Kidney tubule cell (primary cell): ENCODE results near the gene RNF225.
"Not testable (repeated sequence)": the region's sequence is repeated elsewhere in the genome, so short reads cannot be mapped to it uniquely, and the experiment has no call there.

Experiments used
- DNase-seq: peaks from one replicate; pipeline ENCODE4 v3.0.0-alpha.2; 2018; ENCODE audit warnings: low spot score

The RNF225 gene

DNA sequence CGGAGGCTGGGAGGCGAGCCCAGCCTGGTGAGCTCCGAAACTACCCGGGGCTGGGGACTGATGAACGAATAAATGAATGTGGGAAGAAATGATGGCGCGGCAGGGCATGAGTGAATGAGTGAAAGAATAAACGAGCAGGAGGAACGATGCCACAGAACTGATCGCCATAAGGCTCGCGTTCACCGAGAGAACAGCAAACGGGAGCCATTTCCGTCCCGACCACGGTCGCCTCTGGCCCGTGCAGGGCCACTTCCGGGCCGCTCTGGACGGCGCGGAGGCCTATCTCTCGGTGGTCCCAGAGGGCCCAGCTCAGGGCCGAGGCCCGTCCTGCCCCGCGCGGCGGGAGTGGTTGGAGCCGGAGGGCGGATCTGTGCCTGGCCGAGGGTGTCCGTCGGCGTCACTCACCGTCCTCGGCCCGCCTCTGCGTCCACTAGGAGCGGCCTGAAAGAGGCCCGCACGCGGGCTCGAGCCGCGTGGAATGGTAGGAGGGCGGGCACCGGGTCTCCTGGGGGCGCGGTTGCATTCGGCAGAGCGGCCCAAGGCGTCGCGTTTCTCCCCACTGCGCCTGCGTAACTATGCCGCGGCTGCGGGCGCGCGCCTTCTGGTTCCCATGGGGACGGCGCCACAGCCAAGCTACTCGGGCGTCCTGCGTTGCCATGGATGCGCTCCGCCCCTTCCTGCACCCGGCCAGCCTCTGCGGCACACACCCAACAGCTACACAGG is 33.0 kb upstream of the RNF225 start, which contains the start of gene ZNF497:
TSS of gene ZNF497 (minus strand) at position 480 of the 723 bp plus-strand sequence. CDS start 5,116 bp downstream, outside the sequence.
- DNase-seq, result peak; percentile 97

DNA sequence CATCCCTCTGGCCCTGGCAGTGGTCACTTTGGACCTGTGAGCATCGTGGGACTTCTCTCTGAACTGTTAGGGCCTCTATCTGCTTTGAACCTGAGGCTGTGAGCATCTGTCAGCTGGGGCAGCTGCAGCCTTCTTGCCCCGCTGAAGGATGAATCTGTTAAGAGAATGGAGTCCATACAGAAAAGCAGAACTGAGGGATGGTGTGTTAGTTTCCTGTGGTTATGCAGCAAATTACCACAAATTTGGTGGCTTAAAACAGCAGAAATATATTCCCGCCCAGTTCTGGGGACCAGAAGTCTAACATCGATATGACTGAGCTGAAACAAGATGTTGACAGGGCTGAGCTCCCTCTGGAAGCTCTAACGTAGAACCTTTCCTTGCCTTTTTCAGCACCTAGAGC is 31.3 kb upstream of the RNF225 start:
- DNase-seq, result no peak

DNA sequence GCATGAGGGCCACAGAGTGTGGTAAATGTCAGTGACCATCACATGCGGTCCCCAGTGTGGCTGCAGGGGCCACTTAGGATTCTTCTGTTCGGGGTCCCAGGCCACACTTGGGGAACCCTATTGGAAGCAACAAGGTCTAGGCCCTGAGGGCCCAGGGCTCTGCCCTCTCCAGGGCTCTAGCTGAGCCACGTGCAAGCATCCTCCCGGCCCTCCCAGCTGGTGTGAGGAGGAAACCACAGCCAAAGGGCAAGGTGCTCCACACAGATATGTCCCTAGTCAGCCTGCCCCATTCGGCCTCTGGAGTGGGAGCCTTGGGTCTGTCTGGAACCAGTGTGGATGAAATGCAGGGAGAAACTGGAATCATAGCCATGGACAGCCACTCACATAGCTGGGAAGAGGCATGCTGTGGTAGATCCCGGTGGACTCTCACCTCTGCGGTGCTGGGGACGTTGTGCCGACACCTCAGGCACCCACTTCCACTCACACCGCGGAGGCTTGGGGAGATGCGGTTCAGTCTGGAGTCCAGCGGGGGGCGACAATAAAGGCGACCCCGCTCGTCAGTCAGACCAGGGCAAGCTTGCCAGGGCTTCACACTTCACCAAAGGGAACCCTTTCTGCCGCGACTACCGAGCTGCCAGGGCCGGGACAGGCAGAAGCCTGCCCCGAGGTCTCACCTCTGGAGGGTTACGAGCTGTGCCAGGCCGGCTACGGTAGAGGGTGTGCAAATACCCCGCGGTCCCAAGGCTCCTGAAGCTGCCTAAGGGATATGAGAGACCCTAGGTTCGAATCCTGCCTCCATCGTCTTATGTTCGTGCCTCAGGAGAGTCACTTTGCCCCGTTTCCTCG is 28.6 kb upstream of the RNF225 start:
- no peak for DNase-seq

DNA sequence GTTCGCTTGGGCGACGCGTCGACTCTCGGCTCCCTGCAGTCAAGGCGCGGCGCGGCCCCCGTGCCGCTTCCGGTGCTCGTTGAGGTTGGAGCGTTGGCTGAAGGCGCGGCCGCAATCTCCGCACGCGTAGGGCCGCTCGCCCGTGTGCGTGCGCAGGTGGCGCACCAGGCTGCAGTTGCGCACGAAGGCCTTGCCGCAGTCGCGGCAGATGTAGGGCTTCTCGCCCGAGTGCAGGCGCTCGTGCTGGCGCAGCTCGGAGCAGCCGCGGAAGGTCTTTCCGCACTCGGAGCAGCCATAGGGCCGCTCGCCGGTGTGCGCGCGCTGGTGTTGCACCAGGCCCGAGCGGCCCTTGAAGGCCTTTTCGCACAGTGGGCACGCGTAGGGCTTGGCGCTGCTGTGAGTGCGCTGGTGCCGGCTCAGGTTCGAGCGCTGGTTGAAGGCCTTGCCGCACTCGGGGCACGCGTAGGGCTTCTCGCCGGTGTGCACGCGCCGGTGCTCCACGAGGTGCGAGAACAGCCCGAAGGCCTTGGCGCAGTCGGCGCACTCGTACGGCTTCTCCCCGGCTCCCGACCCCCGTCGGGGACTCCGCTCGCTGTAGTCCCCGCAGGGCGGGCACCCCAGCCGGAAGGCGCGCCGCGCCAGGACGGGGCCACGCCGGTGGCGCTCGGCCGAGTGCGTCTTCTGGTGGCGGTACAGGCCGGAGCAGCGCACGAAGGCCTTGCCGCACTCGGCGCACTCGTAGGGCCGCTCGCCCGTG is 27.6 kb upstream of the RNF225 start:
- no peak for DNase-seq

DNA sequence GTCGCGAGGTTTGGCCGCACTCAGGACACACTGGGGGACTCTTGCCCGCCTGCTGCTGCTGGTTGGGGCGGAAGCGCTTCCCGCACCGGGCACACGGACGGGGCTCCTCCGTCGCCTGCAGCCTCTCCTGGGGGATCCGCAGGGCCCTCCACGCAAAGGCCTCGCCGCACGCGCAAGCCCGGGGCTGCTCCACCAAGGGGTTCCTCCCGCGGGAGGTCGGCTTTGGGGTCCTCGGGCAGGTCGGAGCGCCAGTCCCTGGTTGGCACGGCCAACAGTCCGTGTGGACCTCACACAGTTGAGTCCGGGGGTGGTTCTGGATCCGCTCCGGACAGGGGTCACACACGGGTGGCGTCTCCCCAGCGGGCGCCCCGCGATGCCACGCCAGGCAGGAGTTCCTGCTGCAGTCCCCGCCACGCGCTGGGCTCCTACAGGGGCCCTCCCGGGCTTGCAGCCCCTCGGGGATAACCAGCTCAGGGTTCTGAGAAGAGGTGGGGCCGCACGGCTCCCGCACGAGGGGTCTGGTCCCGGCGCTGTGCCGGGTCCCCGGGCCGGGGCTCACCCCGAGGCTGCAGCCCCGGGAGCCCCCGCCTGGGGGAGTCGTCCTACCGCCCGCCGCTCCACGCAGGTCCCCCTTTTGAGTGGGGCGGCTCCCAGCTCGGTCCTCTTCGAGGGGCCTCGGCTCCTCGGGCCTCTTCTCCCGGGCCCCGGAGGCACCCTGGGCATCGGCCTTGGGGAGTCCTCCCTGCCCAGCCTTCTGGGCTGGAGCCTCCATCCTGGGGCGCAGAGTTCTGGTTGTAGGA is 26.7 kb upstream of the RNF225 start:
- DNase-seq, result no peak

DNA sequence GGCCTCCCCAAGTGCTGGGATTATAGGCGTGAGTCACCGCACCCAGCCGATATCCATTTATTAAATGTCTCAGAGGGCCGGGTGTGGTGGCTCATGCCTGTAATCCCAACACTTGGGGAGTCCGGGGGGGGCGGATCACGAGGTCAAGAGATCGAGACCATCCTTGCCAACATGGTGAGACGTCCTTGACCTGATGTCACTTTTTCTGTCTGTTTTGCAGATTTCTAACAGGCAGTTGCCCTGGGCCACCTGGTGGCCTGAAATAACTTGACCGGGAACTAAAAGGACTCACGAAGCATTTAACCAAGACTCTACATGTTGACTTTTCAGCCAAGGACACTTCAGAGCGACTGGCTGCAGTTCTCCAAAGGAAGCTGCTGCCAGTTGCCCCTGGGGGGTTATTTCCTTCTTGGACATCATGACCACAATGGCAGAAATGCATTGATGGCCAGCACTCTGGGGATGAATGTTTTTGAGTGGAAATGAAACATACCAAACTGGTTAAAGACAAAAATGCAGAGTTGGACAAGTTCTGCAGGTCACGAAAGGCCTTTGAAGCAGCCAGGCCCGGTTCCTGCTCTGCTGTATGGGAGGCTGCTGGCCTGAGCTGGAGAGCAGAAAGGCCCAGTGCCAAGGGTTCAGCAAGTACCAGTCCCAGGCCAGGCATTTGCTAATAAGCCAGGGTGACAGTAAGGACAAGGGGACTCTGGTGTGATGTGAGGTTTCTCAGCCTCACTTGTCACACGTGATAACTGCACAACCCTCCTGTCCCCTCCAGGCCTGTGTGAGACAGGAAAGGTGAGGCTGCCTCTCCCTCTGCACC is 22.9 kb upstream of the RNF225 start:
- no peak for DNase-seq

DNA sequence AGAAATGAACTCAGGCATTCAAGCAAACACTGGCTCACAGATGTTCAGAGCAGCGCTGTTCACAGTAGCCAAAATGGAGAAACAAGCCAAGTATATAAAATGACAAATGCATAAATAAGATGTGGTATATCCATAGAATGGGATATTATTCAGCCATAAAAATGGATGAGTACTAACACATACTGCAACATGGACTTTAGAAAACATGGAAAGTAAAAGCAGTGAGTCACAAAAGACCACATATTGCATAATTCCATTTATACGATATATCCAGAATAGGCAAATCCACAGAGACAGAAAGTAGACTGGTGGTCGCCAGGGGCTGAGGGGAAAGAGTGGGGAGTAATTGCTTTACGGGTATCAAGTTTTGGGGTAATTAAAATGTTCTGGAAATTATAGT is 21.3 kb upstream of the RNF225 start:
- DNase-seq, result no peak

DNA sequence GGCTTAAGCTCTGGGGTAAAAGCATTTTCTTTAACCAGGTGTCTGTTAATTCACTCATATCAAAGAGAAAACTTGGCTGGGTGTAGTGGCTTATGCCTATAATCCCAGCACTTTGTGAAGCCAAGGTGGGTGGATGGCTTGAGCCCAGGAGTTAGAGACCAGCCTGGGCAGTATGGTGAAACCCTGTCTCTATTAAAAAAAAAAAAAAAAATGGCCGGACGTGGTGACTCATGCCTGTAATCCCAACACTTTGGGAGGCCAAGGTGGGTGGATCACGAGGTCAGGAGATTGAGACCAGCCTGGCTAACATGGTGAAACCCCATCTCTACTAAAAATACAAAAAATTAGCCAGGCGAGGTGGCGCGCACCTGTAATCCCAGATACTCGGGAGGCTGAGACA is 18.7 kb upstream of the RNF225 start:
- DNase-seq, result not testable (repeated sequence)

DNA sequence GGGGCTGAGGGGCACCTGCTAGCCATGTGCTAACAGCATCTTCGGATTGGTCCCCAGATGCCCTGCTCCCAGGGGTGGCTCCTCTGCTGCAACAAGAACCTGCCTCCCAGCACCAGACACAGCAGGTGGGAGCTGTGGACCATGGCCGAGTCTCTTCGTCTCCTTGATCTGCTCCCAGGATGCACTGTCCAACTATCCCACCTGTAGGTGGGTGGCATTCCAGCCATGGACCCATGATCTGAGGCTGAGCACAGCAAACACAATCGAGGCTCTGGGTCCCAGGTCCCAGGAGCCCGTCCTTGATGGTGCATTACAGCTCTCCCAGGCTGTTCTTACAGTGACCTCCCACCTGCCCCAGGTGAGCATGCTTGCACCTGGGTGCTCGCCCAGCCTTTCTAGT is 16.2 kb upstream of the RNF225 start:
- DNase-seq, result no peak

DNA sequence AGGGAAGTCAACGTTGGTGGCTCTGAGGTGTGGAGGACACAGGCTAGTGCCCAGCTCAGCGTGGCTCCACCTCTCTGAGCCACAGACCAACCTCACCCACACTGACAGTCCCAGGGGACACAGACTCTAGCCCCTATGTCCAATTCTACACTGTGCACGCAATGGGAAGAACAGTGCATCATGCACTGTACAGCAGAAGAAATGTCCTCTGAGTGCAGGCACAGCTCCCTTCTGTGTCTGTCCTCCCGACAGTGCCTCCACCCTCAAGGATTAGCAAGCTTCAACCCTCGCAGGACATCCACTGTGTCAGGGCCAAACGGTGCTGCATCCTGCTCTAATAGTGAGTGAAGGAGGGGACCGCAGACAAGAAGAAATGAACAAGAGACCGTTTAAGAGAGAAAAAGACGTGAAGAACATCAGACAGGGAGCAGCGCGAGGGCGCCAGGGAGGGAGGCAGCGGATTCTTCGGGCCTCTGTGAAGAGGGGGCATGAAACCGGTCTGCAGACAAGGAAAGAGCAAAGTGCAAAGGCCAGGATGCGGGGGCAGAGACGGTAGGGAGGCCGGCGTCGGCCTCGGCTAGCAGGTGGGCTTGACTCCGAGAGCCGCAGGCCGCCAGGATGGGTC is 15.3 kb upstream of the RNF225 start:
- no peak for DNase-seq

DNA sequence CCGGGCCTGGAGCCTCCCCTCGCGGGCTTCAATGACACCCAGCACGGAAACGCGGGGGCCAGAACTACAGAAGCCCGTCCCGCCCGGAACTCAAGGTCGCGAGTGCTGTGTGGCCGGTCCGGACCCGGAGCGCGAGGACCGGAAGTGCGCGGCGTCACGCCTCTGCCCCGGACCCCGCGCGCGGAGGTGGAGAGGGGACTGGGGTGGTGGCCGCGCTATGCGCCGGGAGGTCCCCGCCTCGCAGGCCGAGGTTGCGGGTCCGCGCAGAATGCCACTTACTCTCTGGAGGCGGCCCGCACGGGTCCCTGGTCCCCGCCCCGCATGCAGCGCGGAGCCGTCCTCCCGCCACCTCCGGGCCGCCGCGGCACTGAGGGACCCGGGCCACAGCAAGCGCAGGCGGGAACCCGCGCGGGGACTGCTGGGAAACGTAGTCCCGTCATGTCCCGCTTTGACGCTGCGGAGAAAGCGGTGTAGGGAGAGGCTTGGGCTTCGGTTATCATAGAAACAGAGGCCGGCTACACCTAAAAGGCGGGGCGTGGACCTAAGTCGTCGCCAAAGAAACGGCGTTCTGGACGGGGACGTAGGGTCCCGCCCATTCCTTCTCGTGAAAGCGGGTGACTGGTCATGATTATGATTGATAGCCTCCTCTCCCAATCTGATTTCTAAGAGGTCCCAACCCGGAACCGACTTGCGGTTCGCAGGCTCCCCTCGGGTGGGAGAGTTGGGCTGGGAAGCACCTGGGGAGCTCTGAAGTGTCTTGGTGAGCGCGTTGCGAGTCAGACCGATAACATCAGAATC is 14.6 kb upstream of the RNF225 start, which contains the start of gene ZNF837:
TSS of gene ZNF837 (minus strand) at position 369 of the 798 bp plus-strand sequence. CDS start 11,698 bp downstream, outside the sequence.
- peak; percentile 100 for DNase-seq

DNA sequence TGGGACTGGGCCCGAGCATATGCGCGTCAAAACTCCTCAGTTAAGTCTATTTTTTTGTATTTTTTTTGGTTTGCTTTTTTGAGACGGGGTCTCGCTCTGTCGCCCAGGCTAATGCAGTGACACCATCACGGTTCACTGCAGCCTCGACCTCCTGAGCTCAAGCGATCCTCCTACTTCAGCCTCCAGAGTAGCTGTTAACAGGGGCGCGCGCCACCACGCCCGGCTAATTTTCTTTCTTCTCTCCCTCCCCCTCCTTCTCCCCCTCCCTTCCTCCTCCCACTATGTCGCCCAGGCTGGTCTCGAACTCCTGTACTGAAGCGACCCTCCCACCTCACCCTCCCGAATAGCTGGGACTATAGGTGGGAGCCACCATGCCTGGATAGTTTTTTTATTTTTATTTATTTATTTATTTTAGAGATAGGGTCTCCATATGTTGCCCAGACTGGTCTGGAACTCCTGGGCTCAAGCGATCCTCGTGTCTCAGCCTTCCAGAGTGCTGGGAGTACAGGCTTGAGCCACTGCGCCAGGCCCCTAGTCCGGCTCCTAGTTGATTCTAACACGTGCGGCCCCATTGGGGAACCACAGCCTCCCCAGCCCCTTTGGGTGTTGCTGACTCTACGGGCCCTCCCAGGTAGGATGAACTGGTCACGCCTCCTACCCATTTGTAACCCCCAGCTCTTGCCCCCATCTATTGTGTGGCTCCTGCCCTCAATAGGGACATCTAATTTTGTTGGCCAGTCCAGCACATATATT is 13.8 kb upstream of the RNF225 start:
- DNase-seq, result no peak

DNA sequence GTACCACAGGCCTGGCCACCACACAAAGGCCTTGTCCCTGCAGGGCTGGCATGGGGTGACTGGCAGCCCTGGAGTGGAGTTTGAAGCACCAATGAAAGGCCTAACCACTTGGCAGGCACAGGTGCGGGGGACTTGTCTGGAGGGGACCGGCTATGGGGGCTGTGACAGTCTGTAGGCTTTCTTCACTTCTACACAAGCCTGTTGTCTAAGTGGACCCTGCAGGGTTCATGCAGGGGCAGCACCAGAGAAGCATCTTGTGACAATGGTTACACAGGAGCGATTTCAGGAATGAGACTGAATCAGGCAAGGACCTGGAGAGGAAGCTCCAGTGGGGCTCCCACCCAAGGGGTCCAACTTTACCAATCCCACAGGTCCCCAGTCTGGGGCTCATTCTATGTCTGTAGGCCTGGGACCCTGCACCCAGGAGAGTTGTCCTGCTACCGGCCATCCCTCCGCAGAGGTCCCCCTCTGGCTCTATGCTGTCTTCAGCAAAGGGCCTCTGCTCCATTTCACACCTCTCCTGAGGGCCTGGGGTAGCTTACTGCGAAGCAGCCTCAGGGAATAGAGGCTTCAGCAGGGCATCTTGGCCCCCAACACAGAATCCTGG is 12.4 kb upstream of the RNF225 start:
- no peak for DNase-seq

DNA sequence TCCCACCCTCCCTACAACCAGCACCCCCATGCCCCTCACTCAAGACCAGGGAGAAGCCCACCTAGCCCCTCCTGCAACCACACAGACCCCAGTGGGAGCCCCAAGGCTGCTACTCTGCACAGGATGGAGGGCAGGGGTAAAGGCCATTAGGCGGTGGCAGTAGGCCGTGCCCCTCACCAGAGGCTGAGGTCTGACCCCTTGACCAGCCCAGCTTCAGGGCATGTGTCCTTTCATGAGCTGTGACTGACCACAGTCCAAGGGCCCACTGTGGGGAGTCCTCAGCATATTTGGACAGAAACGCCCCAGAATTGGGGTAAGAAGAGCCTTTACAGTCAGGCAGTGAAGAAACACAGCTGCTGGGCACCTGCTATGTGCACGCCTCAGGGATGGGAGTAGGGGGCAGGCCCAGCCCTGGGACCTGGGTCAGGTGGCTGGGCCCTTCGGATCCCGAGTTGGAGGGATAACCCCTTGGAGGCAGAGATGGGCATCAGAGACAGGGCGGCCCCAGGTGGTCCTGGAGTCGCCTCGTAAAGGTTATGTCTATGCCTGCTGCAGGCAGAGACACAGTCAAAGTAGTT is 10.1 kb upstream of the RNF225 start:
- DNase-seq, result no peak

DNA sequence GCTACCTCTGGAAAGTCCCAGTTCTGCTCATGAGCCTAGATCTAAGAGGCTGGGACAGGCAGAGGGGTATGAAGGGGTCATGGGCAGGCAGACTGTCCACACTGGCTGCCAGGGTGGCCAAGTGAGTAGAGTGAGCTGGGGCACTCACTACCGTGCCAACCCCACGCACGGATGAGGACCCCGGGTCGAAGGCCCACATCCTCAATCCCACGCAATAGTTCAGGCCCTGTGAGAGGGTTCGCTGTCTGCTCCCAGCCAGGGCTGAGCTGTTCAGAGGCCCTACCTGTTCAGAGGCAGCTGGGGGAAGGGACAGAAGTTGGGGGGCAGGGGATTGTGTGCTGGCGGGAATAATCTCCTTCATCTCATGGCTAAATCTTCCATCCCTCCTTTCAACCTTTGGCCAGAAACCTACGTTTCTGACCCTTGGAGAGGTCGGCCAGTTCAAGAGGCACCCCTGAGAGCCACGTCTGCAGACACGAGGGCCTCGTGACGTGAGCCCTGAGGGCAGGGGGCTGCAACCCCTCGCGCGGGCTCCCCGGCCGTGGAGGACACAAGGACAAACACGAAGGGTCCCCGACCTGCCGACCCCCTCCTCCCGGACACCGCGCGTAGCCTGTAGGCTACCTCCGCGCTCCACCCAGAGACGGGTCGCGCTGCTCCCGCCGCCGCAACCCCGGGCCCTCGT is 9.4 kb upstream of the RNF225 start:
- DNase-seq, result no peak

DNA sequence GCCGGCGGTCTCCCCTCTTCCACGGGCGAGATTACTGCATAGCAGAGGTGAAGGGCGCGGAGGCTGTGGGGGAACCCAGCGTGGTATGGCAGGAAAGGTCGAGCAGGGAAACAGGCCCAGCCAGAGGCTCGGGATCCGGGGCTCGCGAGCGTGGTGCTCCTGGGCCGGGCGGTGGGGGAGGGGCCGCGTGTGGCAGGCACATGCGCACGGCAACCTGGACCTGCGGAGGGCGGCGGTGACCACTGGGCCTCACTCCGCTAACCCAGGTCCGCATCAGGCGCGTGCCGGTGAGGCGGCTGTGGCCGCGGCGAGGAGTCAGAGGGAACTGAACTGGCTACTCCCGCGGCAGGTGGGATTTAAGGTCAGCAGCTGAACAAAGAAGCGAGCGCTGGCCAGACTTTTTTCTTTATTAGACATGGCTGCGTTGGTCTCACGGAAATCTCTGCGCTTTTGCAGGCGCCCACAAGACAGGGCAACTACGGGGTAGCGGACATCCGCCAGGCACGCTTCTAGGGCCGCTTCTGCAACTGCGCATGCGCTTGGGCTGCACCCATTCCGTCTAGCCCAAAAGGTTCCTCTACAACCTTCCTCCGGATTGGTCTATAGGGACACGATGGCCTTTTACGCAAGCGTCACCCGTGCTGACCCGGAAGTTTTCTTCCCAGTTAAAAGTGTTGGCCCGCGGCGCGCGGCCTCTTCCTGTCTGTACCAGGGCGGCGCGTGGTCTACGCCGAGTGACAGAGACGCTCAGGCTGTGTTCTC is 8.7 kb upstream of the RNF225 start, which contains the start of gene RPS5:
TSS of gene RPS5 (plus strand) at position 694 of the 762 bp plus-strand sequence. CDS start 869 bp downstream, outside the sequence.
- peak; percentile 99 for DNase-seq
